HG03342 (cell line): ENCODE data around the gene MYO7B.

Experiments
- ATAC-seq: cut with Tn5 transposase; IDR thresholded peaks from one replicate; pipeline ENCODE4 v1.9.1; 2021; ENCODE audit warnings: mild to moderate bottlenecking, moderate library complexity; ENCODE audit not compliant: unreplicated experiment

Gene MYO7B

GRCh38 chr2:127623388-127624319, 88.2 kb downstream of the MYO7B start:
- ATAC-seq, result no peak

GRCh38 chr2:127624320-127624755, 88.9 kb downstream of the MYO7B start:
- no peak for ATAC-seq

- ATAC-seq, result no peak
Measured at GRCh38 chr2:127624756-127625571, 89.5 kb downstream of the MYO7B start.

- no peak for ATAC-seq
Measured at GRCh38 chr2:127625572-127625951, 90.1 kb downstream of the MYO7B start.

- ATAC-seq, result no peak
Measured at GRCh38 chr2:127626175-127626574, 90.7 kb downstream of the MYO7B start.

GRCh38 chr2:127626917-127627739, 91.6 kb downstream of the MYO7B start:
- ATAC-seq, result no peak

- no peak for ATAC-seq
Measured at GRCh38 chr2:127627740-127628571, 92.5 kb downstream of the MYO7B start.

- no peak for ATAC-seq
Measured at GRCh38 chr2:127628767-127629614, 93.5 kb downstream of the MYO7B start.

GRCh38 chr2:127629637-127630036, 94.2 kb downstream of the MYO7B start:
- ATAC-seq, result no peak

GRCh38 chr2:127630096-127630863, 94.8 kb downstream of the MYO7B start:
- ATAC-seq, result no peak

GRCh38 chr2:127630864-127631540, 95.5 kb downstream of the MYO7B start:
- ATAC-seq, result no peak

- ATAC-seq, result no peak
Measured at GRCh38 chr2:127631541-127631996, 96.1 kb downstream of the MYO7B start.

- no peak for ATAC-seq
Measured at GRCh38 chr2:127631997-127632581, 96.6 kb downstream of the MYO7B start.

GRCh38 chr2:127632592-127633489, 97.4 kb downstream of the MYO7B start:
- ATAC-seq, result peak; percentile 54

- ATAC-seq, result no peak
Measured at GRCh38 chr2:127633556-127634065, 98.1 kb downstream of the MYO7B start.

- ATAC-seq, result no peak
Measured at GRCh38 chr2:127634066-127634617, 98.7 kb downstream of the MYO7B start.
